HepG2 (cell line): ENCODE results near the gene KIAA1755. TPM values are rescaled to one million over a fixed set of nuclear protein-coding genes. Genes with fewer than 3 reads are reported as not detected.

ENCODE experiments used
- ATF7-NPFF ChIP-seq: sonication (generic); formaldehyde crosslinking; IDR thresholded peaks from 2 replicates; pipeline ENCODE4 v1.8.1; 2023; ENCODE audit warnings: mild to moderate bottlenecking, low read depth, missing genetic modification reagents, moderate library complexity
- DR1 ChIP-seq: sonication (generic); formaldehyde crosslinking; IDR thresholded peaks from 2 replicates; pipeline ENCODE4 v1.8.0; 2021; ENCODE audit warnings: mild to moderate bottlenecking, missing genetic modification reagents, inconsistent platforms
- EED ChIP-seq: sonication (generic); formaldehyde crosslinking; IDR thresholded peaks from 2 replicates; pipeline ENCODE4 v1.5.0; 2020; ENCODE audit warnings: mild to moderate bottlenecking, missing genetic modification reagents
- HIVEP1 ChIP-seq: sonication (generic); formaldehyde crosslinking; IDR thresholded peaks from 2 replicates; pipeline ENCODE4 v1.4.0; 2020; ENCODE audit warnings: mild to moderate bottlenecking, missing genetic modification reagents
- KAT7 ChIP-seq: IDR thresholded peaks from 2 replicates; pipeline ENCODE4 v1.6.1; 2018; ENCODE audit warnings: borderline replicate concordance, missing compliant biosample characterization
- KLF9 ChIP-seq: IDR thresholded peaks from 2 replicates; pipeline ENCODE4 v1.6.1; 2016; ENCODE audit warnings: low read depth
- MTA1 ChIP-seq: sonication (generic); formaldehyde crosslinking; IDR thresholded peaks from 2 replicates; pipeline ENCODE4 v1.4.0; 2020; ENCODE audit warnings: missing genetic modification reagents, mild to moderate bottlenecking, borderline replicate concordance
- PAF1 ChIP-seq: IDR thresholded peaks from 2 replicates; pipeline ENCODE4 v1.6.1; 2016; ENCODE audit warnings: missing genetic modification reagents, missing compliant biosample characterization
- PHF21A ChIP-seq: sonication (generic); formaldehyde crosslinking; IDR thresholded peaks from 2 replicates; pipeline ENCODE4 v1.5.0; 2020; ENCODE audit warnings: mild to moderate bottlenecking, missing genetic modification reagents
- RORA ChIP-seq: sonication (generic); formaldehyde crosslinking; IDR thresholded peaks from 2 replicates; pipeline ENCODE4 v1.5.0; 2020; ENCODE audit warnings: mild to moderate bottlenecking, missing genetic modification reagents, moderate library complexity
- SP140L ChIP-seq: sonication (generic); formaldehyde crosslinking; IDR thresholded peaks from 2 replicates; pipeline ENCODE4 v1.4.0; 2020; ENCODE audit warnings: missing genetic modification reagents, borderline replicate concordance
- ZBTB46 ChIP-seq: sonication (generic); formaldehyde crosslinking; IDR thresholded peaks from 2 replicates; pipeline ENCODE4 v1.4.0; 2020; ENCODE audit warnings: mild to moderate bottlenecking, missing genetic modification reagents, borderline replicate concordance
- ZNF331 ChIP-seq: sonication (generic); formaldehyde crosslinking; IDR thresholded peaks from 2 replicates; pipeline ENCODE4 v1.4.0; 2020; ENCODE audit warnings: missing genetic modification reagents
- ZNF337 ChIP-seq: sonication (generic); formaldehyde crosslinking; IDR thresholded peaks from 2 replicates; pipeline ENCODE4 v1.5.1; 2020; ENCODE audit warnings: missing genetic modification reagents, low read depth, mild to moderate bottlenecking, borderline replicate concordance
- ZNF546 ChIP-seq: sonication (generic); formaldehyde crosslinking; conservative IDR thresholded peaks from 2 replicates; pipeline ENCODE4 v1.8.1; 2023; ENCODE audit warnings: mild to moderate bottlenecking, missing genetic modification reagents
- ZNF614 ChIP-seq: IDR thresholded peaks from 2 replicates; pipeline ENCODE4 v1.6.1; 2018; ENCODE audit warnings: missing biosample characterization, missing genetic modification reagents, inconsistent platforms, borderline replicate concordance
- ZNF7 ChIP-seq: IDR thresholded peaks from 2 replicates; pipeline ENCODE4 v1.6.1; 2016; ENCODE audit warnings: missing biosample characterization, missing genetic modification reagents
- ZNF720 ChIP-seq: sonication (generic); formaldehyde crosslinking; IDR thresholded peaks from 2 replicates; pipeline ENCODE4 v1.4.0; 2020; ENCODE audit warnings: missing genetic modification reagents
- polyA plus RNA-seq, 8 experiments: library from polyadenylated mRNA; depleted of rRNA in 3 of 8; stranded (reverse) in 7 of 8; unstranded in 1 of 8; fragments of >200 nt; fragmentation: Illumina TruSeq in 4 of 8; extraction: Trizol in 4 of 8; gene quantifications; 2 replicates each; pipeline versions ENCODE4 v1.2.1 to v1.2.3, GENCODE V29; 2011 to 2016; ENCODE audit warnings: low read depth in 4 of 8, missing spikeins in 1 of 8, mixed read lengths in 1 of 8; ENCODE audit not compliant: insufficient read depth in 1 of 8
- total RNA-seq, 5 experiments: library from RNA; depleted of rRNA; stranded (reverse); fragments of >200 nt; fragmentation: Illumina TruSeq; extraction: Trizol; gene quantifications; 2 replicates each; pipeline ENCODE4 v1.2.3, GENCODE V29; 2016; ENCODE audit warnings: low read depth in 1 of 5
- TF ChIP-seq, protein P1 (sequence below), 2 experiments: fragments of 450-650 bp in 1 of 2; sonication (generic) in 1 of 2; formaldehyde crosslinking in 1 of 2; IDR thresholded peaks; 2 replicates each; pipeline versions ENCODE4 v1.6.1 to v1.8.0; 2016 to 2022; ENCODE audit warnings: antibody characterized with exemption in 1 of 2, mild to moderate bottlenecking in 1 of 2, missing genetic modification reagents in 1 of 2

Gene KIAA1755
- total and polyA plus RNA-seq, 2 of the 13 experiments (the other 11 are each of a cell fraction or from before 2014, with no cell fraction given), result 0.04 TPM; not detected in 1

DNA sequence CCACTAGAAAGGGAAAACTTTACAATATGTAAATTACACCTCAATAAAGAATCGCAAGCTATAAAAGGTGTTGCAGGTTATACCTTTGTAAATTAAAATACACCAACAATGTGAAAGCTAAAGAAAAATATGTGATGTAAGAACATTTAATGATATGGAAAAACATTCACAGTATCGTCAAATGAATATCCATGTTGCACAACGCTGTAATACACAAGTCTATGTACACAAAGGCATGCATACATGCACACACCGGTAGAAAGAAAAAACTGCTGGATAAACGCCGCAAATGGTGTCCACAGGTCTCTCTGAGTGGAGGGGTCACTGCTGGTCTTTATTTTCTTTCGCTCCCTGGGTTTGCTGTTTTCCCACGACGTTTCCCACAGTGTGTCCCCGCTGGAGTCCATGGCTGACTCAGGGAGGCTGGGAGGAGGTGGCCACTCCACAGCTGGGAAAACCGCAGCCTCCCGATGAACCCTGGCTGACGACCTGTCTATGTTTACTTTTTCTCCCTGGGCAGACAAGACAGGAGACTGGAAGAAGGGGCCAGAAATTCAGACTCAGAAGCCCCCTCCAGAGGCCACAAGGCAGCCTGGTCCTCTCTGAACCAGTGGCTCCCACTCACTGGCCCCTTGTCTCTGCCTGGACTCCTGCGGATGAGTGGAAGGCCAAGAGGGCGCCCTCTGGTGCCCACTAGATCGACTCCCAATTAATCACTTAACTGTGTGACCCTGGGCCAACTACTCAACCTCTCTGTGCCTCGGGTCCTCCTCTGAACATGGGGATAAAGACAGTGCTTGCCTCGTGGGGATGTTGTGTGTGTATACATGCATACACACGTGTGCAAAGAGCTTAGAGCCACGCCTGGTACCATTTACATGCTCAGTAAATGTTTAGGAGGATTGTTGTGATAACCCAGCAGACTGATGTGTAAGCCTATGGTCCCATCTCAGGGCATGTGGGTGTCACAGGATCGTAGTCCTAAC lies 30.6 kb upstream of the KIAA1755 start (continued):
- TF ChIP-seq ZBTB46 (CRISPR knock-in tag) (no peak), ZNF614 (CRISPR knock-in tag) (no peak), KLF9 (CRISPR knock-in tag) (no peak), ATF7-NPFF (no peak), PHF21A (CRISPR knock-in tag) (0 out of 2 replicates have a peak, but pooled peaks have one; percentile 43), DR1 (0 out of 2 replicates have a peak, but pooled peaks have one; percentile 46), RORA (no peak), ZNF7 (CRISPR knock-in tag) (0 out of 2 replicates have a peak, but pooled peaks have one; percentile 6), PAF1 (CRISPR knock-in tag) (no peak), ZNF720 (CRISPR knock-in tag) (no peak), ZNF331 (CRISPR knock-in tag) (no peak; the same call in 1 of the 2 replicates), ZNF337 (CRISPR knock-in tag) (no peak), ZNF546 (CRISPR knock-in tag) (no peak), SP140L (no peak), MTA1 (CRISPR knock-in tag) (0 out of 2 replicates have a peak, but pooled peaks have one; percentile 32), KAT7 (no peak), EED (CRISPR knock-in tag) (no peak), HIVEP1 (CRISPR knock-in tag) (no peak)
- TF ChIP-seq, protein P1, sequence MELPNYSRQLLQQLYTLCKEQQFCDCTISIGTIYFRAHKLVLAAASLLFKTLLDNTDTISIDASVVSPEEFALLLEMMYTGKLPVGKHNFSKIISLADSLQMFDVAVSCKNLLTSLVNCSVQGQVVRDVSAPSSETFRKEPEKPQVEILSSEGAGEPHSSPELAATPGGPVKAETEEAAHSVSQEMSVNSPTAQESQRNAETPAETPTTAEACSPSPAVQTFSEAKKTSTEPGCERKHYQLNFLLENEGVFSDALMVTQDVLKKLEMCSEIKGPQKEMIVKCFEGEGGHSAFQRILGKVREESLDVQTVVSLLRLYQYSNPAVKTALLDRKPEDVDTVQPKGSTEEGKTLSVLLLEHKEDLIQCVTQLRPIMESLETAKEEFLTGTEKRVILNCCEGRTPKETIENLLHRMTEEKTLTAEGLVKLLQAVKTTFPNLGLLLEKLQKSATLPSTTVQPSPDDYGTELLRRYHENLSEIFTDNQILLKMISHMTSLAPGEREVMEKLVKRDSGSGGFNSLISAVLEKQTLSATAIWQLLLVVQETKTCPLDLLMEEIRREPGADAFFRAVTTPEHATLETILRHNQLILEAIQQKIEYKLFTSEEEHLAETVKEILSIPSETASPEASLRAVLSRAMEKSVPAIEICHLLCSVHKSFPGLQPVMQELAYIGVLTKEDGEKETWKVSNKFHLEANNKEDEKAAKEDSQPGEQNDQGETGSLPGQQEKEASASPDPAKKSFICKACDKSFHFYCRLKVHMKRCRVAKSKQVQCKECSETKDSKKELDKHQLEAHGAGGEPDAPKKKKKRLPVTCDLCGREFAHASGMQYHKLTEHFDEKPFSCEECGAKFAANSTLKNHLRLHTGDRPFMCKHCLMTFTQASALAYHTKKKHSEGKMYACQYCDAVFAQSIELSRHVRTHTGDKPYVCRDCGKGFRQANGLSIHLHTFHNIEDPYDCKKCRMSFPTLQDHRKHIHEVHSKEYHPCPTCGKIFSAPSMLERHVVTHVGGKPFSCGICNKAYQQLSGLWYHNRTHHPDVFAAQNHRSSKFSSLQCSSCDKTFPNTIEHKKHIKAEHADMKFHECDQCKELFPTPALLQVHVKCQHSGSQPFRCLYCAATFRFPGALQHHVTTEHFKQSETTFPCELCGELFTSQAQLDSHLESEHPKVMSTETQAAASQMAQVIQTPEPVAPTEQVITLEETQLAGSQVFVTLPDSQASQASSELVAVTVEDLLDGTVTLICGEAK (IDR thresholded peaks at IDR 0.05), result no peak
- TF ChIP-seq, protein P1 (CRISPR knock-in tag; IDR thresholded peaks at IDR 0.05), result no peak
